ENCODE results near the gene ZNF438.

Gene ZNF438

GRCh38 chr10:30821994-30822692 is 209.5 kb downstream of the ZNF438 start:
- DNase-seq = peak in 1 of 14 donors; percentile 54

- no peak for DNase-seq
Observed at GRCh38 chr10:30821261-30821993, 210.2 kb downstream of the ZNF438 start.

- DNase-seq = no peak
Observed at GRCh38 chr10:30820261-30820991, 211.2 kb downstream of the ZNF438 start.

- no peak for DNase-seq
Observed at GRCh38 chr10:30819341-30820181, 212.1 kb downstream of the ZNF438 start.

GRCh38 chr10:30818854-30819253 is 212.8 kb downstream of the ZNF438 start:
- DNase-seq = no peak

- peak in 1 of 14 donors; percentile 9 for DNase-seq
Observed at GRCh38 chr10:30818010-30818660, 213.5 kb downstream of the ZNF438 start.

GRCh38 chr10:30817541-30817940 is 214.1 kb downstream of the ZNF438 start:
- DNase-seq = no peak

GRCh38 chr10:30816820-30817171 is 214.9 kb downstream of the ZNF438 start:
- no peak for DNase-seq

- no peak for DNase-seq
Observed at GRCh38 chr10:30816159-30816819, 215.4 kb downstream of the ZNF438 start.

- DNase-seq = no peak
Observed at GRCh38 chr10:30813872-30814481, 217.7 kb downstream of the ZNF438 start.

GRCh38 chr10:30812018-30812851 is 219.4 kb downstream of the ZNF438 start:
- DNase-seq = peak in 2 of 14 donors; percentile 8 to 68

- DNase-seq = peak in 1 of 14 donors; percentile 20
Observed at GRCh38 chr10:30811276-30812017, 220.2 kb downstream of the ZNF438 start.

GRCh38 chr10:30810416-30810815 is 221.2 kb downstream of the ZNF438 start:
- no peak for DNase-seq

GRCh38 chr10:30806850-30807249 is 224.8 kb downstream of the ZNF438 start:
- DNase-seq = no peak

- no peak for DNase-seq
Observed at GRCh38 chr10:30805061-30805460, 226.6 kb downstream of the ZNF438 start.

GRCh38 chr10:30804478-30805055 is 227.1 kb downstream of the ZNF438 start:
- DNase-seq = no peak

- no peak for DNase-seq
Observed at GRCh38 chr10:30803892-30804322, 227.8 kb downstream of the ZNF438 start.

- no peak for DNase-seq
Observed at GRCh38 chr10:30803058-30803457, 228.6 kb downstream of the ZNF438 start.

- no peak for DNase-seq
Observed at GRCh38 chr10:30800368-30800767, 231.3 kb downstream of the ZNF438 start.

Data from C1 segment of cervical spinal cord (tissue), 14 donors.